Hematopoietic multipotent progenitor cell treated with erythropoietin and hydrocortisone succinate and interleukin-3 and kit ligand, for 15 days (in vitro differentiated cells): ENCODE data around the gene LRRC3.
A peak's percentile ranks its signal among the peaks of the same experiment; 100 is the strongest.
"Not testable (repeated sequence)": the region's sequence is repeated elsewhere in the genome, so short reads cannot be mapped to it uniquely, and the experiment has no call there.

ENCODE experiments used
- DNase-seq: peaks from one replicate; pipeline ENCODE4 v3.0.0-alpha.2; 2015; ENCODE audit warnings: low spot score

The LRRC3 gene, protein sequence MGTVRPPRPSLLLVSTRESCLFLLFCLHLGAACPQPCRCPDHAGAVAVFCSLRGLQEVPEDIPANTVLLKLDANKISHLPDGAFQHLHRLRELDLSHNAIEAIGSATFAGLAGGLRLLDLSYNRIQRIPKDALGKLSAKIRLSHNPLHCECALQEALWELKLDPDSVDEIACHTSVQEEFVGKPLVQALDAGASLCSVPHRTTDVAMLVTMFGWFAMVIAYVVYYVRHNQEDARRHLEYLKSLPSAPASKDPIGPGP

DNA sequence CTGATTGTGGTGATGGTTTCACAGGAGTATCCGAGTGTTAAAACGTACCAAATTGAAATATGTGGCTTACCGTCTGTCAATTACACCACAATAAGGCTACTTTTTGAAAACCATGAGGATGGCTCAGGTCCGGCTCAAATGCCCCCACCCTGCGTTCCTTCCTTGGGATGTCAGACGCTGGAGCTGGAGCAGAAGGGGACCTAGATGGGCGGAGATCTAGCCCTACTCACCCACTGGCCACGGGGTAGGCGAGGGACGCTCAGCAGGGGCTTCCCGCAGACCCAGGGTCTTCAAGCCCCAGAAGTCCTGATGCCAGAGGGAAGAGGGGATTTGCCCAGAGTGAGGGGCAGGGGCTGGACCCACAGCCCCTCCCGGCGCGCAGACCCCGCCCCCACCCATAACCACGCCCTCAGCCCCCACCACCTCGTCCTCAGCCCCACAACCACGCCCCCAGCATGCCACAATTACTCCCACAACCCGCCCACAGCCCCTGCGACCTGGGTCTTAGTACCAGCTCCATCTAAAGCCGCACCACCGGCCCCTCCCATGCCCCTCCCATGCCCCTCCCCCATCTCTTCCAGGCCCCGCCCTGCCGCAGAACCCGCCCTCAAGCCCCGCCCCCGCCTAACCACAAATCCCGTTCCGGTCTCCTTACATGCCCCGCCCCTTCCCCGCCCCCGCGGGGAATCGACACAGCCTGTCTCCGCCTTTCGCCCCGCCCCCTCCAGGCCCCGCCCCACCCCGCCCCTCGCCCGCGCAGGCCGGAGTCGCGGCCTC lies at the start of gene LRRC3:
Gene LRRC3, plus strand, starts transcription at position 764 of the 777 bp plus-strand sequence. CDS start 1,135 bp downstream, outside the sequence.
- DNase-seq = peak; percentile 61

DNA sequence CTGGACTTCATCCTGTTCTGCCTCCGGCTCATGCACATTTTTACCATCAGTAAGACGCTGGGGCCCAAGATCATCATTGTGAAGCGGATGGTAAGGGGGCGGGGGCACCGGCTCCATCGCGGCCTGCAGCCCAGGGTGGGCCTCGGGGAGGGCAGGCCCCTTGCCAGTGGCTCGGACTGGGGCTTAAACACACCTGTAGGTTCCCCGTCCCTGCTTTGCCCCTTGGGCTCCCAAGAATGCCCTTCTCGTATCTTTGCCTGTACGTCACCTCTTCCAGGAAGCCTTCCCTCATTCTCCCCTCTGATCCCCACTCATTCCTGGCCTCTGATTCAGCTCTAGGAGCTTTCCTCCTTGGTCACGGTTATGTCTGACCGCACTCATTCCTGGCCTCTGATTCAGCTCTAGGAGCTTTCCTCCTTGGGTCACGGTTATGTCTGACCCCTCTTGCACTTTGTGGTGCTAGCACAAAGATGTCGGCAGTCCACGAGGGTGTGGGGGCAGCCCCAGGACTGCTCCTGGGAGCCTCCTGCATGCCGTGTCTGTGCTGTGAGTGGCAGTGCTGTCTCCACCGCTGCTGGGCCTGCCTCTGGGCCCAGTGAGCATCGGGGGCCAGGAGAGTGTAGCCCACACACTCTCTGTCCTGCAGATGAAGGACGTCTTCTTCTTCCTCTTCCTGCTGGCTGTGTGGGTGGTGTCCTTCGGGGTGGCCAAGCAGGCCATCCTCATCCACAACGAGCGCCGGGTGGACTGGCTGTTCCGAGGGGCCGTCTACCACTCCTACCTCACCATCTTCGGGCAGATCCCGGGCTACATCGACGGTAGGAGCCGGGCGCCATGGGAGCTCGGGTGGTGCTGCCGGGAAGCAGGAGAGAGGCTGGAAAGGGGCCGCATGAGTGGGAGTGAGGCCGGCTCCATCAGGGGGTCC lies 49.1 kb upstream of the LRRC3 start:
- DNase-seq = no peak

DNA sequence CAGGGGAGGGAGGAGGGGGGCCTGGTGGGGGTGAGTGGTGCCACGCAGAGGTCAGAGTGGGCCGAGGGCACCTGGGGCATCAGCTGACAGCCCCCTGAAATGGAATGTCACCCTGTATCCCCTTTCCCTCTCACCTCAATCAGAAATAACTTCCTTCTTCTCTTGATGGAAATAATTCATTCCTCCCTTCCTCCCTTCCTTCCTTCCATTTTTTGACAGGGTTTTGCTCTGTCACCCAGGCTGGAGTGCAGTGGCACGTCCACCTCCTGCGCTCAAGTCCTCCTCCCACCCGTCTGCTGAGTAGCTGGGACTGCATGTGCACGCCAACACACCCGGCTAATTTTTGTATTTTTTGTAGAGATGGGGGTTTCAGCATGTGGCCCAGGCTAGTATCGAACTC lies 48.4 kb upstream of the LRRC3 start:
- no peak for DNase-seq

DNA sequence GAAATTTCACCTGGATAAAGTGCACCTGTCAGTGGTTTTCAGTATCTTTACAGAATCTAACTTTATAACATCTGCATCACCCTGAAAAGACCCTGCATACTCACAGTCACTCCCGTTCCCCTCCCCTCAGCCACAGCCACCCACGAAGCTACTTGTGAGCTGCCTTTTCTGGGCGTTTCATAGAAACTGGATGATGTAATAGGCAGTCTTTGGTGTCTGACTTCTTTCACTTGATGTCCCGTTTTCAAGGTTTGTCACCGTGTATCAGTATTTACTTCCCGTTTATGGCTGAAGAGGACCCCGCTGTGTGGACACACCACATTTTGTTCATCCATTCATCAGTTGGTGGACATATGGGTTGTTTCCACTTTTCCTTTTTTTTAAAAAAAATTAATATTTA lies 47.8 kb upstream of the LRRC3 start:
- DNase-seq = no peak

DNA sequence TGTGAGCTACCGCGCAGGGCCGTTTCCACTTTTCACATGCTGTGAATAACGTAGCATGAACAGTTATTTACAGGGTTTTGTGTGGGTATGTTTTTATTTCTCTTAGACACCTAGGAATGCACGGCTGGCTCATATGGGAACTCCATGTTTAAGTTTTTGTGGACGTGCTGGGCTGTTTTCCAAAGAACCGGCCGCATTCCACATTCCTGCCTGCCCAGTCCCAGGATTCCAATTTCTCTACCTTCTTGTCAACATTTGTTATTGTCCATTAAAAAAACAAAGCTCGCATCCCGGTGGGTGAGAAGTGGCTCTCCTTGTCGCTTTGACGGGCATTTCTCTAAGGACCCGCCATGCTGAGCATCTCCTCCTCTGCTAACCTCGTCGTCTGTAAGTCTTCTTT lies 47.1 kb upstream of the LRRC3 start:
- DNase-seq = no peak

DNA sequence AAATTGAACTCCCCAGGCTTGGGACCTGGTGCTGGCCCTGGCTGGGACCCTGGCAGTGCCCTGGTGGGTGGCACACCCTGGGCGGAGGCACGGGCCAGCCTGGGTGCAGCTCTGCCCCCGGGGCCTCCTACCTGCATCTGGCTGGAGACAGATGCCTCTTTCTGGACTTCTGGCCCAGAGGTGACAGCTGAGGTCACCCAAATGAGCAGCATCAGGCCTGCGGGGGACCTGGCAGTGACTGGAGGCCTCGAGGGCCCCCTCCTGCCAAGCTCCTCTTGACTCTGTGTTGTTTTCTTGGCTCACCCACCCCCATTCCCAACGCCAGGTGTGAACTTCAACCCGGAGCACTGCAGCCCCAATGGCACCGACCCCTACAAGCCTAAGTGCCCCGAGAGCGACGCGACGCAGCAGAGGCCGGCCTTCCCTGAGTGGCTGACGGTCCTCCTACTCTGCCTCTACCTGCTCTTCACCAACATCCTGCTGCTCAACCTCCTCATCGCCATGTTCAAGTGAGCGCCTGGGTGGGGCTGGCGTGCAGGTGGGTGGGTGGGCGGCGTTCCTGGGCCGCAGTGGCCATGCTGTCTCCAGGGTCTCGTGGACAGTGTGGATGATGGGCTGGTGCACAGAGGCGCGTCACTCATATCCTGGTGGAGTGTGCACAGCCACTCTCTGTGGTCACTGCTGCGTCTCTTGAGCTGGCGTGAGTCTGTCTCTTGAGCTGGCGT lies 41.6 kb upstream of the LRRC3 start:
- no peak for DNase-seq

DNA sequence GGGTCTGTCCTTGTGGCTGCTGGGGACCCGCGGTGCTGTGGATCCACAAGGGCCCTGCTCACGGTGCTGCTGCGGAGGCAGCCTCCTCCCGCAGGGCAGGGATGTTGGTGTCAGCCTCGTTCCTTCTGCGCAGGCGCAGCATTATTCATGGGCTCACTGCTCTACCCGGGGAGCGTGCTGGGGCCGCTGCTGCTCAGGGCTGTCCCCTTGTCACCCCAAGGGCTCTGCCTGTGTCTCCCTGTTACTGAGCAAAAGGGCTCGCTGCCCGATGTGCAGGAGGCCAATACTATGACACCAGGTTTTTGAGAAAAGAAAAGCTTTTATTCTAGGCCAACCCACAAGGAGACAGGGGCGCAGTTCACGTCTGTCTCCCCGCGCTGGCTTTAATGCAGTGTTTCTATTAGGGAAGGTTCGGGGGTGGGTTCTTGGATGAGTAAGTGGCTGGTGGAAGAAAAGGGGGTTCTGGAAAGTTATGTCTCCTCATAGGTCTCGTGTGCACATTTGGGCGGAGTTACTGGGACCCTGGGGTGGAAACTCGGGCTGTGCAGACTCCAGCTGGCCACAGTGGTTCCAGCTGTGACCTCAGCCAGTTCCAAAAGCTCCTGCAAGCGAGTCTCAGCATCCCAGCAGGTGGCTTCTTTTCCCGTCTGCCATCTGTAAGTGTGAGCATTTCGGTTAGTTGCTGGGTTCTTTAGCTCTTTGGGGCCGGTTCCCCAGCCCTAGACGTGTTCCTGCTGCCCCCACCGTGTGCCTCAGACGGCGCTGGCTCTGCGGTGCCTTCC lies 40.8 kb upstream of the LRRC3 start:
- DNase-seq = no peak

DNA sequence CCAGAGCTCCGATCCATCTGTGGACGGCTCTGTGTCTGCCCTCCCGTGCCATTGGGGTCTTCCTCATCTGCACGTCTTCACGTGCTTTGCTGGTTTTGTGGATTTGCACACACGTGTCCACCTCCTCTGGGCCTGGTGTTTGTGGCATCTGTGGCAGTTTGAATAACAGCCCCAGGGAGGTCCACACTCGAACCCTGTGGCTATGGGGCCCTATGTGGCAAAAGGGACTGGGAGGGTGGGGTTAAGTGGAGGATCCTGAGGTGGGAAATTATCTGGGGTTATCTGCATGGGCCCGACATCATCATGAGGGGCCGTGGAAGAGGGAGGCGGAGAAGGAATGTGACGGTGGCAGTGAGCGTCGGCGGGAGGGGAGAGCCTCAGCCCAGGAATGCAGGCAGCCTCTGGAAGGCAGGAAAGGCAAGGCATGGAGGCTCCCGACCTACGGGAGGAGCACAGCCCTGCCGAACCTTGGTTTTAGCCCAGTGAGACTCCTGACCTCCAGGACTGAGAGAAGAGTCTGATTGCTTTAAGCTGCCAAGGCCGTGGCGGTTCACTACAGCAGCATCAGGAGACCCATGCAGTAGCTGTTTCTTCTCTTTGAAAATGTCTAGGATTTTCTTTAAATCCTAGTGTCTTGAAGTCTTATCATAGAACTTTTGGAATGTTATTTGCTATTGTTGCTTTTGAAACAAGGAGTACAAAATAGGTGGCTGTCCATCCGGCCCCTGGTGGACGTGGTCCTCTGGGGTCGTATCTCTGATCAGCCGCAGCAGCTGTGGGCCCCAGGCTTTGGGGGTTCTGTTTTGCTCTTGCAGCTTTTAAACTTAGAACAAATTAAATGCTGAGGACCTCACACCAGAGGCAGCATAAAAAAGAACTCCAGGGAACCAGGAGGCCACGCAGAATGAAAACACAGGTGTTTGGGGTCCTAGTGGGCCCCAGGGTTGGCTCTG lies 40.0 kb upstream of the LRRC3 start:
- no peak for DNase-seq

DNA sequence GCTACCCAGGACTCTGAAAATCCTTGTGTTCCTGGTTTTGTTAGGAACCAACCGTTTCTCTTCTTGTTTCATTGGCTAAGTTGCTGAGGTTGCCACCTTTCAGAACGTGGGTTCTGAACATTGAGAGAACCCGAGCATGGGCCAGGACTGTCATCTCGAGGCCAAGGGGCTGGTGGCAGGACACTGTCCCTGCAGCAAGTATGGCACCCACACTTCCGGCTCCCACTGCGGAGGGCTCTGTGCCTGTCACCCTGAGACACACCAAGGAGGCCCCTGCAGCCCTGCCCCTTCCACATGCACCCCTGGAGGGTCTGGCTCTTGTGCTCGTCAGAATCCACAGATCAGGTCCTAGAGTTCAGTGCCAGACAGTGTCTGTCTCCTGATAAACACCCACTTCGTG lies 39.1 kb upstream of the LRRC3 start:
- DNase-seq = no peak

DNA sequence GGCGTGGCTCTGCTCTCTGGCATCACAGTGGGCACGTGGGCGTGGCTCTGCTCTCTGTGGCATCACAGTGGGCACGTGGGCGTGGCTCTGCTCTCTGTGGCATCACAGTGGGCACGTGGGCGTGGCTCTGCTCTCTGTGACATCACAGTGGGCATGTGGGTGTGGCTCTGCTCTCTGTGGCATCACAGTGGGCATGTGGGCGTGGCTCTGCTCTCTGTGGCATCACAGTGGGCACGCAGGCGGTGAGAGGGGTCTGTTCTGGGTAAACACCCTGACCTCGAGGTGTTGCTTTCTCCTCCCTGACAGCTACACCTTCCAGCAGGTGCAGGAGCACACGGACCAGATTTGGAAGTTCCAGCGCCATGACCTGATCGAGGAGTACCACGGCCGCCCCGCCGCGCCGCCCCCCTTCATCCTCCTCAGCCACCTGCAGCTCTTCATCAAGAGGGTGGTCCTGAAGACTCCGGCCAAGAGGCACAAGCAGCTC lies 37.6 kb upstream of the LRRC3 start:
- DNase-seq = not testable (repeated sequence)

DNA sequence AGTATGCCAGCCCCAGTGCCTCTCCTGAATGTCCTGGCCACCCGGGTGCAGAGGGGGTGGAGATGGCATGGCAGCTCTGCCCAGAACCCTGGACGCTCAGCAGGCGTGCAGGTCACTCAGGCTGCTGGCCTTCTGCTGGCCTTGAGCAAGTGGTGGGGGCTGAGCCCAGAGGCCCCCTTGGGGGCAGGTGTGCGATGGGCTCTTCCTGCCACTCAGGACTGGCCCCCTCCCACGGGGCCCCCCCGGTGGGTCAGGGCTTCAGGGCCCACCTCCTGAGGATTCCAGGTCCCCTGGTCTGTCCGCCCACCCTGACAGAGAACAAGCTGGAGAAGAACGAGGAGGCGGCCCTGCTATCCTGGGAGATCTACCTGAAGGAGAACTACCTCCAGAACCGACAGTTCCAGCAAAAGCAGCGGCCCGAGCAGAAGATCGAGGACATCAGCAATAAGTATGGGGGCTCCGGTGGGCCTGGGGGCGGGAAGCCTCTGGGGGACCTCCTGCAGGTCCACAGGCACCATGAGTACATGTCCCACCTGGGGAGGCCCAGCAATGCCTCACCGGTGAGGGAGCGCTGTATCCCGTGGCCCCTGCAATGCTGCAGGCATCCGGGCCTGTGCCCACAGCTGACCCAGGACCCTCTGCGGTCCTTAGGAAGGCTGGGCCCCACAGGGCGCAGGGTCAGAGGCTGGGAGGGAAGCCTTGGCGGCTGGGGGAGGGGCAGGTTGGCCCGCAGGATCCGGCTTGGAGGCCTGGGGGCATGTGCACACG lies 37.0 kb upstream of the LRRC3 start:
- no peak for DNase-seq

DNA sequence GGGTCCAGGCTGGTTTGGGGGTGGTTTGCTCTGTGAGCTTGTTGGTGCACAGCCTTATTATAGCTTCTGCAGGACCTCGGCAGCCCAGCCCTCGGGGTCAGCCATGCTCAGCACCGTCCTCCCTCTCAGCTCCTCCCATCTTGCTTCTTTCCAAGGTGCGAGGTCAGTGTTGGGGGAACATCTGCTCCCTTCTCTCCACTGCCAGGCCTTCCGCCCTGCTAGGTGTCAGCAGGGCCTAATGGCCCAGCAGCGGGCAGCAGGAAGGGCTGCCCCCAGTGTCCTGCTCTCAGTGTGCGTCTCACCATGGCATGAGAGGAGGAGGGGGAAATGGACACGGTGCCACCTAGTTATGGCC lies 36.5 kb upstream of the LRRC3 start:
- no peak for DNase-seq

DNA sequence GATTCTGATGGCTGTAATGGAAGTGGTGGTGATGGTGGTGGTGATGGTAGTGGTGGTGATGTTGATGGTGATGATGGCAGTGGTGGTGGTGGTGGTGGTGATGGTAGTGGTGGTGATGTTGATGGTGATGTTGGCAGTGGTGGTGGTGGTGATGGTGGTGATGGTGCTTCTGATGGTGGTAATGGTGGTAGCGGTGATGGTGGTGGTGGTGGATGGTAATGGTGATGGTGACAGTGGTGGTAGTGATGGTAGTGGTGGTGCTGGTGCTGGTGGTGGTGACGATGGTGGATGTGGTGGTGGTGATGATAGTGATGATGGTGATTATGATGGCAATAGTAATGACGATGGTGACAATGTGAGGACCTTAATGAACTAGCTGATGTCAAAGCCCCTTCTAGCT lies 35.6 kb upstream of the LRRC3 start:
- DNase-seq = no peak

DNA sequence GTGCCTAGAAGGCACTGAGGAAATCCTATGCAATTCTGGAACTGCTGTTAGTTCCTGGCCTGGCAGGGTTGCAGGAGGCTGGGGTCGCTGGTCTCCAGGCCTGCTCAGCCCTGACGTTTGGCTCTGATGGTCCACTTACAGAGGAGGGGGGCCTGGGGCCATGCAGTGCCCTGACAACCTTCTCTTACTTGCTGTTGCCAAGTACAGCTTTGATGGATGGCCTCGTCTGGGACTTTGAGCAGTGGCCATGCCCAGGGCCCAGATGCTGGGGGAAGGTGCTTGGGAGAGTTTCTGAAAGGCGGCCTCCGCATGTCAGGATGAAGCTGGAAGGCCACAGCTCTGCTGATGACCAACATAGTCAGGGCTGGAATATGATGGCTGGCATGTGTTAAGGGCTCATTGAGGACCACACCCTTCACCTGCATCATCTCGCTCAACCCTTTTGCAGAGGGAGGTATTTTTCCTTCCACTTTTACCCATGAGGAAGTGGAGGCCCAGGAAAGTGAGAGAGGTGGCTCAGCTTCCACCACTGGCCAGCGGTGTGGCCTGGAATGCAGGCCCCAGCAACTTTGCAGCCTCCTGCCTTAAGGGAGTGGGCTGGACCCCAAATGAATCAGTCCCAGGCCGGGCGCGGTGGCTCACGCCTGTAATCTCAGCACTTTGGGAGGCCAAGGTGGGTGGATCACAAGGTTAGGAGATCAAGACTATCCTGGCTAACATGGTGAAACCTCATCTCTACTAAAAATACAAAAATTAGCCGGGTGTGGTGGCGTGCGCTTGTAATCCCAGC lies 34.7 kb upstream of the LRRC3 start:
- no peak for DNase-seq

DNA sequence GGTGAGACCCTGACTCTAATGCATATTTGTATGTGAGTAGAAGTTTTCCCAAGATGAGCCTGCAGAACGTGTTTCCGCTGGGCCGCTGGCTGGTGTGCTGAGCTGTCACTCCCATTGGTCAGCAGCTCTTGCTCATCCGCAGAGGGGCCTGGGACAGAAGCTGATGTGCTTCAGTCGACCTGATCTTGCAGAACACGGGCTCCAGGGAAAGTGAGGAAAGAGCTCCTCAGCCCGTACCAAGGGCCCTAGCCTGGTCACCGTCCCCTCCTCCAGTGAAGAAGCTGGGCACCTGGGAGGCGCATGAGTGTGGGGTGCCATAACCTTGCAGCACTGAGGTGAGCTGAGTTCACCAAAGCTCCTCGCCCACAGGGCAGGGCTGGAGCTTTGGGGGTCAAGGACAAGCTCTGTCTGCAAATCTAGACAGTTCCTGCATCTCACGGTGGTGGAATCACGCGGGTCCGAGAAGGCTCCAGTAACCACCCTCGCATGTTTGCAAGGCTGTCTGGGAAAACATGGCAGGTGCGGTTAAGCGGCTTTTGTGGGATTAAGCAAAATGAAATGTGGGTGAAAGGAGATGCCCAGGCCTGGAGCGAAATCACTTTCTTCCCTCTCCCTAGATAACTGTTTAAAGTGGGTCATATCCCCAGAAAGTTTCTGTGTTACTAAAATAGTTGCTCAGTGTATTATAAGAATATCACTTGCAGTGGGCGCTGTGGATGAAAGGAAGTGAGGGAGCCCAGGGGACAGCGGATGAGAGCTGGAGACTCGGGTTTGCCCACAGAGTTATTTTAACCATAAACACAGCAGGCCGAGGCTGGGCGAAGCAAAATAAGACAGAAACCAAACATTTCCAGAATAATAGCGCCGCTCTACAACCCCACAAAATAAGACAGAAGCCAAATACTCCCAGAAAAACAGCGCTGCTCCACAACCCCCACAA lies 33.1 kb upstream of the LRRC3 start:
- no peak for DNase-seq

DNA sequence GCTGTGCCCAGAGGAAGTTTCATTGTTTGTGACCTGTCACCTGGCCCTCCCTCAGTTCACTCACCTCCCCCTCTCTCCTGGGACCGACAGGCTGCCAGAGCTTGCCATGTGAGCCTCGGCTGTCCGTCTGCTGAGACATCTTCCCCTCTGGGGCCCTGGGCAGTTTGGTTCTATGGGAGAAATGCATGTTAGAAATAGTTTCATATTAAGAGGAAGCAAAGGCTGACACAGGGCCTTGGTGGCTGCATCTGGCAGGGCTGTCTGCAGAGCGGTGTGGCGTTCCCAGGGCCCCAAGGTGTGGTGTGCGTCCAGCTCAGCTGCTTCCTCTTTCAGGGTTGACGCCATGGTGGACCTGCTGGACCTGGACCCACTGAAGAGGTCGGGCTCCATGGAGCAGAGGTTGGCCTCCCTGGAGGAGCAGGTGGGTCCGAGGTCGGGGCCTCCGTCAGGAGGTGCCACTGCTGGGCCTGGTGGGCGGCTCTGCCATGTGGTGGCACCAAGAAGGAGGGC lies 31.9 kb upstream of the LRRC3 start:
- no peak for DNase-seq
